ENCODE data around the gene CCDC148.

The CCDC148 gene

DNA sequence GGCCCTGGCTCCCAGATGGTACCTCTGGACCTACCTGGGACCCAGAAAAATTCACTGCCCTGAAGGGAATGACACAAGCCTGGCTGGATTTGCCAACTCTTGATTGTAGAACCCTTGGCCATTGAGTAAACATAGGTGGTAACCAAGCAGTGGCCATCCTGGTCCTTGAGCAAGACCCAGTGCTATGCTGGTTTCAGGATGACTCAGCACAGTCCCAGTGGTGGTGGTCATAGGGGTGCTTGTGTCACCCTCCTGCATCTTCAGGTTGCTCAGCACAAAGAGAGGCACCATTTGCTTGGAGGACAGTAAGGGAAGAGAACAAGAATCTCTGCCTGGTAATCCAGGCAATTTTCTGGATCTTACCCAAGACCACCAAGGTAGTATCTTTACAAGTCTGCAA is 302.0 kb downstream of the CCDC148 start:
- no peak for DNase-seq (ENCODE audit: low spot score)

DNA sequence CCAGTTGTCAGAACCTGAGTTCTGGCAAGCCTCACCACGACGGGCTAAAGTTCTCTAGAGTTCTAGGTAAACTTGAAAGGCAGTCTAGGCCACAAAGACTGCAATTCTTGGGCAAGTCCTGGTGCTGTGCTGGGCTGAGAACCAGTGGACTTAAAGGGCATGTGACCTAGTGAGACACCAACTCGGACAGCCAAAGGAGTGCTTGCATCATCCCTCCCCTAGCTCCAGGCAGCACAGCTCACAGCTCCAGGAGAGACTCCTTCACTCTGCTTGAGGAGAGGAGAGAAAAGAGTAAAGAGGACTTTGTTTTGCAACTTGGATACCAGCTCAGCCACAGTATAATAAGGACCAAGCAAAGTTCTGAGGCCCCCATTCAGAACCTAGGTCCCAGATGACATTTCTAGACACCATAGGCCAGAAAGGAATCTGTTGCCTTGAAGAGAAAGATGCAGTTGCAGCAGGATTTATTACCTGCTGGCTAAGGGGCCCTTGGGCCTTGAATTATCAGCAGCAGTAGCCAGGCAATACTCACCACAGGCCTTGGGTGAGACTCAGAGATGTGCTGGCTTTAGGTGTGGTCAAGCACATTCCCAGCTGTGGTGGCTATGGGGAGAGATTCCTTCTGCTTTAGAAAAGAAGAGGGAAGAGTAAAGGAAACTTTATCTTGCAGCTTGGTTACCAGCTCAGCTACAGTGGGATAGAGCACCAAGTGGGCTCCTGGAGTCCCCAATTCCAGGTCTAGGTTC is 303.1 kb downstream of the CCDC148 start:
- no peak for DNase-seq (ENCODE audit: low spot score)

DNA sequence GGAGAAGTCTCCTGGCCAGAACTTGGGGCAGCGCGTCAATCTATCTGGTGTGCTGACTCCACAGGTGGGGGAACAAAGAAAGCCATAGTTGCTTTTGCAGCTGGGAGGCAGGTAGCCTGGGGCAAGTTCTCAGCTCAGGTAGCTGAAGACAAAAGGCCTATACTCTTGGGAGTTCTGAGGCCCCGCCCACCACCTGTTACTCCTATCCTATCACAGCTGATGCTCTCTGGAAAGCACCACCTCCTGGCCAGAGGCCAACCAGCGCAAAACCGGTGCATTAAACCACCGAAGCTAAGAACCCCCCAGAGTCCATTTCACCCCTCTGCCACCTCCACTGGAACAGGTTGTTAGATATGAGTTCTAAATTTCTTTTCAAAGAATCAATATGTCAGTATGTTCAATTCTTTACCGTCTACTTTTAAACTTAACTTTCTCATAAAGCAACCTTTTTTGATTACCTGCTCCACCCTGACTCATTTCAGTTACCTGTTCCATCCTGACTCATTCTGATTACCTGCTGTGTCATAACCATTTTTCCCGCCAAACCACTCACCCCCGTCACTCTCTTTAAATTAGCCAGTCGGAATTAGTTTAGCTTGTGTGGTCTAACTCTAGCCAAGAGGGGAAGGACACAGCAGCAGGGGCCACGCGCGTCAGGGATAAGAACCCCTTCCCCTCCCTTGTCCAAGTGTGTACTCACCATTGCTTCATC is 311.5 kb downstream of the CCDC148 start:
- no peak for DNase-seq (ENCODE audit: low spot score)

DNA sequence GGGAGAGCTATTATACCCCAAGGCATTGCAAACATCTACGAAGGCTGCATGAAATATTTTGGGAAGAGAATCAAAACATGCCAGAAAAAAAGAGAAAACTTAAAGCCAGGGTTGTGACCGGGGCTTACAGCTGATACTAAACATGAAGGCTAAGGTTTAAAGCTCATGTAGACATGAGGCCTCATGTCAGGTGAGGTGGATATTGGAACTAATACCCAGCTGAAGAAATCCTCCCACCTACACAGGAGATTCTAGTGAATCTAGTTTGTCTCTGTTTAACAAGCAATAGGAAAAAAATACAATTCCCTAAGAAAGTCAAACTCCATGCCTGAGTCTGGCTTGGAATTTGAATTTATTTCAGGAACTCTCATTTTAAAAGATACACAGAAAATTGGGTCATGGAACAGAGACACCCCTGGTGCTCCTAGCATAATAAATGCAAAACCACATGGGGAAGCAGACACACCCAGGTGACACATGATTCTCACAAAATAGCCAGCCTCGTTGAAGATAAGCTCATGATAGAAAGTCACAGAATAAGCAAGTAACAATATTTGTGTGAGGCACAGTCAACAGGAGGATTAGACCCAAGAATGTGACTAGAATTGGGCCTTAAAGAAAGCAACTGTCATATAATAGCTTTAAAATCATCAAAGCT is 312.7 kb downstream of the CCDC148 start:
- DNase-seq (ENCODE audit: low spot score), result no peak

DNA sequence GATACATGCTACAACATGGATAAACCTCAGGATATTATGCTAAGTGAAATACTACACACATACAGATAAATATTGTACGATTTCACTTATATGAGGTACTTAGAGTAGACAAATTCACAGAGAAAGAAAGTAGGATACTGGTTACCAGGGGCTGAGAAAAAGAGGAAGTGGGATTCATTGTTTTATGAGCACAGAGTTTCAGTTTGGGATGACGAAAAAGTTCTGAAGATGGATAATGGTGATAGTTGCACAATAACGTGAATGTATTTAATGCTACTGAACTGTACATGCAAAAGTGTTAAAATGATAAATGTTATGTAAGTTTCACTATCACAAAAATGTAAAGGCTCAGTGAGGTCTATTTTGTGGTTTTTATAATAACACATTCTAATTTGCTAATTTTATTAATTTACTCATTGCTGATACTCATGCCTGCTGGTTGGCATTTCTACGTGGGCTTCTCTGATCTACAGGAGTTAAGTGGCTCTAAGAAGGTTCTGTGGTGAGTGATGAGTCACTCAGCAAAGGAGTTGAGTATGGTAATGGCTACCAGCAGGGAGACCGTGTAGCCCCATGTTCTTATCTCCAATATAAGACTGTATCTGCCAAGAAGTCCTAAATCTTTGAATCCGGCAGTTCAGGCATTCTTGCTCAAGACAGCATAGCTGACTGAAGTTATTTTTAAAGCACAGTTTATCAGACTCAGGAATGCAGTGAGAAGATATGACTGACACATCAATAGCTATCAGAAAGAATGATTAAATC is 313.8 kb downstream of the CCDC148 start:
- DNase-seq (ENCODE audit: low spot score), result no peak

- no peak for DNase-seq (ENCODE audit: low spot score)
Observed at GRCh38 chr2:158142165-158142564, 314.4 kb downstream of the CCDC148 start.

GRCh38 chr2:158140201-158140600 is 316.4 kb downstream of the CCDC148 start:
- no peak for DNase-seq (ENCODE audit: low spot score)

DNA sequence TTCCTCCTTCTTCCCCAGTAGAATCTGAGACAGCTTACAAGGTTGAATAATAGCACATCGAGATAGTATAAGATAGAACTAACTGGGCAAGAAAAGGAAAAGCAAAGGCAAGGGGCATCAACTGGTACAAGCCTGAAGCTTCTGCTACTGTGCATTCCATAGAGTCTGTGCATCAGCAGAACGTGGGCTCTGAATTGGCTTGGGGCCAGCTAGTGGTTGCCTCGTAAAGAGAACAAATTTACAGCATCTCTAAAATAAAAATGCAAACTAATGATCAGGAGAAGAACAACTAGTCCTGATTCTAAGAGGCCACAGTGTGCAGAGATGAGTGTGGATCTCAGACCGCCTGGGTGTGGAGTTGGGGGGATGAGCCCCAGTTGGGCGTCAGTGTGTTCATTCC is 318.3 kb downstream of the CCDC148 start:
- no peak for DNase-seq (ENCODE audit: low spot score)

DNA sequence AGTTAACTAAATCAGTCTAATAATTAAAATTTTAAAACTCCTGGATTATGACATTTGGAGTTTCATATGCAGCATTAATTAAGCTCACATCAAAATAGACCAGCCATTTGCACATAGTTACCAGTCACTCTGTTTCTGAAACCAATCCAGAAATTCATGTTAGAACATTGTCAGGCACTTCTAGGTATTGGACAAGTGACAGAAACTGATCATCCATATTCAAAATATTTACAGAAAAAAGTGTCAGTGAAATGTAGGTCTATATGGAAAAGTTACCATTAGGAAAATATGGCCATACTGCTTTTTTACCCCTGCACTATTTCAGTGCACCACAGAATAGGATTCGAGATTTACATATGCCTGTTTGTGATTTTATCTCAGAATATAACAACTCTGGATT is 321.5 kb downstream of the CCDC148 start:
- no peak for DNase-seq (ENCODE audit: low spot score)

DNA sequence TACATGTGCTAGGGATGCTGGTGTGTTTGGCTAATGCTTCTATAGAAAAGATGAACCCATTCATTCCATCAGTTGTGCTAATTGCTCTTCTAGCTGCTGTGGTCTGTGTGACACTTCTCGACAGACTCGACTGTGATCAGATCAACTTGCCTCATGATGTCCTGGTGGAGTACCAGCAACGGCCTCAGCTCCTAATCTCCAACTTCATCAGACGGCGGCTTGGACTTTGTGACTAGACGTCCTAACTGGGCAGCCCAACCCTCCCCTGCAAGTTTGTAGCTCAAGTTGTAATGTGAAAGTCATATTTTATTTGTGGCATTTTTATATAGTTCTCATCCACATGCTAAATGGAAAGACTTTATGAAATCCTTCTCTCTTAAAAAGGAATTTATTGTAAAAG is 321.9 kb downstream of the CCDC148 start:
- no peak for DNase-seq (ENCODE audit: low spot score)

GRCh38 chr2:158134055-158134454 is 322.5 kb downstream of the CCDC148 start:
- DNase-seq (ENCODE audit: low spot score), result no peak

DNA sequence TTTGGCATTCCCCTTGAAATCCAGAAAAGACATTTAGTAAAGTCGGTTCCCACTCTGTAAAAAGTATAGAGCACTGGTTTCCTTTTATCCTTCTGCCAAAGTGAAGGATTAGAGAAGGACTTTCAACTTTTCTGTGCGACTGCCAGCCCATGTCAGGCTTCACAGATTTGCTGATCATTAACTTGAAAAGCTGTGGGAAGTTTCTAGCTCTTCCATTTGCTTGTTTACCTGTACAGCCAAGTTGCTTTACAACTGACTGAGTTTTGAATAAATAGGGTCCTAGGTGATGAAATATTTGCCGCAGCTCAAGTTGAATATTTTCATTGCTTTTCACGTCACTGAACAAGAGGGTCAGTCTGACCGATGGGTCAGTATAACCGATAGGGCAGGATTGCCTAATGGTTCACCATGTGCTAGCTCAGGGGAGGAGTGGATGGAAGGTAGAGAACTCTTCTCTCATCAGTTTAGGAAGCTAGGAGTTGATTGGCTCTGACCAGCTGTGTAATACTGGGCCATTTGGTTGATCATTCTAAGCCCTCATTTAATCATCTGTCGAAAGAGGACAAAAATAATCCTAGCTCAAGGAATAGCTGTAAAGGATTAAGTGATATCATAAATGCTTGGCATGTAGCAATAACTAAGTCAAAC is 324.5 kb downstream of the CCDC148 start:
- no peak for DNase-seq (ENCODE audit: low spot score)

GRCh38 chr2:158131483-158131912 is 325.1 kb downstream of the CCDC148 start:
- DNase-seq (ENCODE audit: low spot score), result no peak

GRCh38 chr2:158130832-158131473 is 325.6 kb downstream of the CCDC148 start:
- no peak for DNase-seq (ENCODE audit: low spot score)

DNA sequence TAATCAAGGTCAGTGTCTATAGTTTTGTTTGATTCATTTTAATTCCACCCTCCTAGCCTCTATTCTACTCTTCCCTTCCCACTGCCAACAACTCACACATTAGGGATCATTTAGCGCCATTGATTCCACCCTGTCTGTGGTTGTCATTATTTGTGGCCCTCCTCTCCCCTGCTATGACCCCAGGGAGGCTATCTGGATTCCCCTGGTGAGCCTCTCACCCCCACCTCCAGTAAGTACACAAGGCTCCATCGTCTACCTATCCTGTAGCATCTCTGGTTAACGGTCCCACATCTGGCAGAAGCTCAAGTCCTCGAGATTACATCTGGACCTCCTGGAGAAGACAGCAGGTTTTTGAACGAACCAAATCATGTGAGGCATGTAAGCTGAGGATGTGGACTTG is 327.5 kb downstream of the CCDC148 start:
- DNase-seq (ENCODE audit: low spot score), result no peak

DNA sequence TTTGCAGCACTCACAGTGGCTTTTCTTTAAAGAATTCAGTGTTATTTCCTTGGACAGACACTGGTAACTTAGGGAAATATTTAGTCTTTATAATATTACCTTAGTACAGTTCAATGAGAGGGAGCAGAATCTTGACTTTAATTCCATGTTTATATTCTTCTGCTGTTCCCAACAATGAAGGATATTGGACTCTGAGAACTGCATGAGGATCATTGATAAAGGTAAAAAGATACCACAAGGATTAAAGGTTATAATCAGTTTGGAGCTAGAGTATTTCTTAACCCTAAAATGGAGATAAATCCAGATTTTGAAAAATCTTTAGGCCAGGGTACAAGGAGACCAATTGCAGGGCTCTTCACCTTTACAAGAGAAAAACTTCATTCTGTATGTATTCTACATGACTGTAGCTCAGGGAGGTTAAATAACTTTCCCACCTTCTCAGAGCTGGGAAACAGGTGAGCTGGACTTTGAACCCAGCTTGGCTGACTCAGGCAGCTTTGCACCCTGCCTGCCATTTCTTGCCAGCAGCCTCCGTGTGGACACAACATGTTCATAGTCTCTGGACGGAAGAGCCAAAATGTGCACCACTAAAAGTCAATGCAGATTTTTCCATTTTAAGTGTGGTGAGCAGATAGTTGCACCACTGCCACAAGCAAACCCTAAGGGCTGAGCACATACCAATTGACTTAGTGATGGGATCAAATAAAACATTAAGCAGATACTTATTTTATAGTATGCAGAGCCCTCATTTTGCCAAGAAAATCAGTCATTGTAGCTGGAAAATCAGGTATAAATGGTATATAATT is 328.2 kb downstream of the CCDC148 start:
- no peak for DNase-seq (ENCODE audit: low spot score)

GRCh38 chr2:158127380-158127804 is 329.2 kb downstream of the CCDC148 start:
- DNase-seq (ENCODE audit: low spot score), result no peak

GRCh38 chr2:158125756-158126498 is 330.6 kb downstream of the CCDC148 start:
- DNase-seq (ENCODE audit: low spot score), result no peak

DNA sequence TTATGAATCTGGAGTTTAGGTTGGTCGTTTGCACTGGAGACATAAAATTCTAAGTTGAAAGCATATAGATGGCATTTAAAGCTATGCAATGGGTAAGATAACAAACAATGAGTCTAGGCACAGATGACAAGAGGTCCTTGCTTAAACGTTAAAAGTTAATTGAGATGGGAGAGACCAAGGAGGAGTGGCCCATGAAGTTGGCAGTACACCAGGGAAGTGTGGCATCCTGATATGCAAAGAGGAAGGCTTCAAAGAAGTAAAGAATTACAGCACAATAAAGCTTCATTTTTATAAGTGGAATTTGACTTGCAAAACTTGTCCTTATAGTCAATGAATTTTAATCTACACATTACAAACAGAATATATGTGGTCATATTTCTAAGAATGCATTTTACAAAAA is 331.7 kb downstream of the CCDC148 start:
- no peak for DNase-seq (ENCODE audit: low spot score)

All from left forelimb (tissue), 1 donor.